ENCODE data around the gene SFXN5. TPM values are rescaled to one million over a fixed set of nuclear protein-coding genes. Genes with fewer than 3 reads are reported as not detected.

Gene SFXN5
- total and polyA plus RNA-seq, 3 donors from 2014 or later, result 24.0 to 32.2 (median 25.4) TPM

DNA sequence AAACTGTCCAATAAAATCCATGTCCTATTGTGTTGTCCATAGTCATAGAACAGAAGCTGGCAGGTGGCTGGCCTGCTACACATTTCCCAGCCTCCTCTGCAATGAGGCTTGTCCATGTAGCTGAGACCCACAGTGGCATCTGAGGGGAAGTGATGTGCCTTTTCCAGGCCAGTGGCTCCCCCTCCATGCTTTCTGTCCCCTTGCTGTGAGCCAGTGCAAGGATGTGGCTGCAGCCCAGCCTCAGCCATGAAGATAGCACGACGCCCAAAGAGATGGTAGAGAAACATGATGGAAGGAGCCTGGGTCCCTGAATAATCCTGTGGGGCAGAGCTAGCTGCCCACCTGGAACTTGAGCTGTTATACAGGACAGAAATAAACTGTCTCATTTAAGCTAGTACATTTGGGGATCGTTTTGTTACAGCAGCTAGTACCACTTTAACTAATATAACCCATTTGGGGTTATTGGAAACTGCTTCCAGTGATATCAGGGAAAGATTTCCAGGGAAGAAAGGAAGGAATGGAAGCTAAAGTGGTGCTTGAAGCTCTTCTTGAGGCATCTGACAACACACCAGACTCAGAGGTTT is 40.3 kb downstream of the SFXN5 start:
- H3K4me1 ChIP-seq, result peaks cover 2% of the 10 kb centered on the region
- no peak overlapping the region for H3K27ac ChIP-seq
- no peak overlapping the region for H3K4me3 ChIP-seq
- 94 to 97% methylated on average over 3 of the region's 3 CpGs for WGBS, 2 donors
- H3K27me3 ChIP-seq, result no peaks in the 10 kb centered on the region
- no peaks in the 10 kb centered on the region for H3K36me3 ChIP-seq (ENCODE audit: low read depth, missing control alignments)
- no peak for DNase-seq
- no peak for TF ChIP-seq POLR2A (IDR thresholded peaks at IDR 0.05)
- TF ChIP-seq, protein P1, sequence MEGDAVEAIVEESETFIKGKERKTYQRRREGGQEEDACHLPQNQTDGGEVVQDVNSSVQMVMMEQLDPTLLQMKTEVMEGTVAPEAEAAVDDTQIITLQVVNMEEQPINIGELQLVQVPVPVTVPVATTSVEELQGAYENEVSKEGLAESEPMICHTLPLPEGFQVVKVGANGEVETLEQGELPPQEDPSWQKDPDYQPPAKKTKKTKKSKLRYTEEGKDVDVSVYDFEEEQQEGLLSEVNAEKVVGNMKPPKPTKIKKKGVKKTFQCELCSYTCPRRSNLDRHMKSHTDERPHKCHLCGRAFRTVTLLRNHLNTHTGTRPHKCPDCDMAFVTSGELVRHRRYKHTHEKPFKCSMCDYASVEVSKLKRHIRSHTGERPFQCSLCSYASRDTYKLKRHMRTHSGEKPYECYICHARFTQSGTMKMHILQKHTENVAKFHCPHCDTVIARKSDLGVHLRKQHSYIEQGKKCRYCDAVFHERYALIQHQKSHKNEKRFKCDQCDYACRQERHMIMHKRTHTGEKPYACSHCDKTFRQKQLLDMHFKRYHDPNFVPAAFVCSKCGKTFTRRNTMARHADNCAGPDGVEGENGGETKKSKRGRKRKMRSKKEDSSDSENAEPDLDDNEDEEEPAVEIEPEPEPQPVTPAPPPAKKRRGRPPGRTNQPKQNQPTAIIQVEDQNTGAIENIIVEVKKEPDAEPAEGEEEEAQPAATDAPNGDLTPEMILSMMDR (IDR thresholded peaks at IDR 0.05), result no peak
- intact Hi-C loops (cut with DNase I; ENCODE audit: low total_unique reads), result no loop called here
- no peaks in the 10 kb centered on the region for H3K9me3 ChIP-seq

DNA sequence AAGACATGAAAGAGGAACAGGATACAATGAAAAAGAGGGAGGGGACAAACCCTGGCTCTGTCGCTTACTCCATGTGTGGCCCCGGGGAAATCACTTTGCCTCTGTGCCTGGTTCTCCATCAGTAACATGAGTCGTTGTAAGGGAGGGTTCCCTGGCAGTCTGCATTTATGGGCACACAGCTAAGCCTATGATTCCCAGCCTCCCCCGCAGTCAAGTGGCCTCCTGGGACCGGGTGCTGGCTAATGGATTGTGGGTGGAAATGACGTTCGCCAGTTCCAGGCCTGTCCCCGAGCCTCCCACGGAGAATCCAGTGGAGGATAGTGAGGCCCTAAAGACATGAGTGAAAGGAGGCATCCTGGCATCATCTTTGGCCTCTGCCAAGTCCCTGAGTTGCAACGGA is 42.7 kb downstream of the SFXN5 start:
- Histone ChIP-seq H3K27ac (no peak overlapping the region), H3K36me3 (ENCODE audit: low read depth, missing control alignments) (no peaks in the 10 kb centered on the region), H3K27me3 (no peaks in the 10 kb centered on the region), H3K9me3 (no peaks in the 10 kb centered on the region), H3K4me1 (peaks cover 2% of the 10 kb centered on the region), H3K4me3 (no peak overlapping the region)
- intact Hi-C loops (cut with DNase I; ENCODE audit: low total_unique reads), result no loop called here
- no peak for DNase-seq
- TF ChIP-seq, protein P1 (IDR thresholded peaks at IDR 0.05), result no peak
- TF ChIP-seq POLR2A (IDR thresholded peaks at IDR 0.05), result no peak
- WGBS, 2 donors, result 57 to 78% methylated on average over 10 of the region's 10 CpGs

DNA sequence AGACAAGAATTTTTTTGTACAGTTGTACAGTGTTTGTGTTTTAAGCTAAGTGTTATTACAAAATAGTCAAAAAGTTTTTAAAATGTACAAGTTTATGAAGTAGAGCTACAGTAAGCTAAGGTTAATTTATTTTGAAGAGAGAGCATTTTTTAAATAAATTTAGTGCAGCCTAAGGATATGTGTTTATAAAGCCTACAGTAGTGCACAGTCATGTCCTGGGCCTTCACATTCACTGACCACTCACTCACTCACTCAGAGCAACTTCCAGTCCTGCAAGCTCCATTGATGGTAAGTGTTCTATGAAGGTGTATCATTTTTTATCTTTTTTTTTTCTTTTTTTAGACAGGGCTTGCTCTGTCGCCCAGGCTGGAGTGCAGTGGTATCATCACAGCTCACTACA is 44.2 kb downstream of the SFXN5 start:
- no peaks in the 10 kb centered on the region for H3K36me3 ChIP-seq (ENCODE audit: low read depth, missing control alignments)
- TF ChIP-seq, protein P1 (IDR thresholded peaks at IDR 0.05), result no peak
- TF ChIP-seq POLR2A (IDR thresholded peaks at IDR 0.05), result no peak
- H3K27ac ChIP-seq, result no peak overlapping the region
- no peak overlapping the region for H3K4me3 ChIP-seq
- no peak for DNase-seq
- no peaks in the 10 kb centered on the region for H3K9me3 ChIP-seq
- H3K4me1 ChIP-seq, result peaks cover 2% of the 10 kb centered on the region
- intact Hi-C loops (cut with DNase I; ENCODE audit: low total_unique reads), result no loop called here
- 67 to 90% methylated on average over 1 of the region's 1 CpG for WGBS, 2 donors
- no peaks in the 10 kb centered on the region for H3K27me3 ChIP-seq

DNA sequence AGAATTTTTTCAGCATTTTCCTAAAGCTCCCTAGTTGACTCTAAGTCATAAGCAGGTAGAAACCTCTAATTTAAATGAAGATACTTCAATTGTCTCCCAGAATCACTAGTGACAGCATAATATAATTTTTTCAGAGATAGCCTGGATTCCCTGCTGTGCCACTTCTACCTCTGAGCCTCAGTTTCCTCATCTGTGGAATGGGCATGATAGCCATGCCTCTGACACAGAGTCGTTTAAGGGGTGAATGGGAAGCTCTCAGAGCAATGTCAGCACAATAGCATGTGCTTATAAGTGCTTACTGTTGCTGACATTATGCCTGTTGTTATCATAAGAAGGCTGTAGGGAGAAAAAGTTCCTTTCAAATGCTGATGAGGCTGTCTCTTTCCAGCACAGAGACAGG is 48.0 kb downstream of the SFXN5 start:
- TF ChIP-seq, protein P1 (IDR thresholded peaks at IDR 0.05), result no peak
- no peak for TF ChIP-seq POLR2A (IDR thresholded peaks at IDR 0.05)
- H3K27me3 ChIP-seq, result no peaks in the 10 kb centered on the region
- intact Hi-C loops (cut with DNase I; ENCODE audit: low total_unique reads), result no loop called here
- 83 to 89% methylated on average over 1 of the region's 1 CpG for WGBS, 2 donors
- DNase-seq, result no peak
- no peaks in the 10 kb centered on the region for H3K36me3 ChIP-seq (ENCODE audit: low read depth, missing control alignments)
- H3K9me3 ChIP-seq, result no peaks in the 10 kb centered on the region
- no peaks in the 10 kb centered on the region for H3K4me1 ChIP-seq
- no peak overlapping the region for H3K4me3 ChIP-seq
- H3K27ac ChIP-seq, result no peak overlapping the region

DNA sequence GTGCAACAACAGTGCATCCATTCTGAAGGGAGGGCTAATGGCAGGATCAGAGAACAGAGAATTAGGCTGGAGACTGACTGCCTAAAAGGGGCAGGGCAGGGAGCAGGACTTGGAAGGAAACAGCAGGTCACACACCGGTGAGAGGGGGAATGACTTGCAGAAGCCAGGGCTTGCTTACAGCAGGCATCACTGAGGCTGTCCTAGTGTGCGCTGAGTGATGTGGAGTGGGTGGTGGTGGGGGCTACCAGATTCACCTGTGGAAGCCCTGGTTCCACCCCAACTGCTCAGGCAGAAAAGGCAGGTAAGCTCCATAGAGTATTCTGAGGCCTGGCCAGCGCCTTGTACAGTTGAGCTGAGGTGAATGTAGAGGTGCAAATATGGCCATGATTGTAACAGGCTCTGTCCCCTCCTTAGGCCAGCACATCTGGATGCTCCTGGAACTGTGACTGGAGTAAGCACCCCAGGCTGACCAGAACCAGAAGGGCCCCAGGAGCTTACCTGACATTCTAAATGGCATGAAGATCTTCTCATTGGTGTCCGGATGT is 49.4 kb downstream of the SFXN5 start:
- no peaks in the 10 kb centered on the region for H3K27me3 ChIP-seq
- no peak for TF ChIP-seq POLR2A (IDR thresholded peaks at IDR 0.05)
- TF ChIP-seq, protein P1 (IDR thresholded peaks at IDR 0.05), result no peak
- no peaks in the 10 kb centered on the region for H3K36me3 ChIP-seq (ENCODE audit: low read depth, missing control alignments)
- no peak overlapping the region for H3K27ac ChIP-seq
- WGBS, 2 donors, result 92 to 94% methylated on average over 4 of the region's 4 CpGs
- intact Hi-C loops (cut with DNase I; ENCODE audit: low total_unique reads), result no loop called here
- DNase-seq, result no peak
- no peaks in the 10 kb centered on the region for H3K4me1 ChIP-seq
- H3K9me3 ChIP-seq, result no peaks in the 10 kb centered on the region
- no peak overlapping the region for H3K4me3 ChIP-seq

Data from testis (tissue), 3 donors.